CMK (cell line): Measurements from ENCODE around the gene RAB3IL1.
"Not testable (repeated sequence)": the region's sequence is repeated elsewhere in the genome, so short reads cannot be mapped to it uniquely, and the experiment has no call there.

ENCODE experiments used
- DNase-seq: peaks from one replicate; pipeline ENCODE4 v3.0.0-alpha.2; 2010; ENCODE audit warnings: low read depth

The RAB3IL1 gene

GRCh38 chr11:61885784-61886580, 31.4 kb downstream of the RAB3IL1 start:
- DNase-seq = no peak

DNA sequence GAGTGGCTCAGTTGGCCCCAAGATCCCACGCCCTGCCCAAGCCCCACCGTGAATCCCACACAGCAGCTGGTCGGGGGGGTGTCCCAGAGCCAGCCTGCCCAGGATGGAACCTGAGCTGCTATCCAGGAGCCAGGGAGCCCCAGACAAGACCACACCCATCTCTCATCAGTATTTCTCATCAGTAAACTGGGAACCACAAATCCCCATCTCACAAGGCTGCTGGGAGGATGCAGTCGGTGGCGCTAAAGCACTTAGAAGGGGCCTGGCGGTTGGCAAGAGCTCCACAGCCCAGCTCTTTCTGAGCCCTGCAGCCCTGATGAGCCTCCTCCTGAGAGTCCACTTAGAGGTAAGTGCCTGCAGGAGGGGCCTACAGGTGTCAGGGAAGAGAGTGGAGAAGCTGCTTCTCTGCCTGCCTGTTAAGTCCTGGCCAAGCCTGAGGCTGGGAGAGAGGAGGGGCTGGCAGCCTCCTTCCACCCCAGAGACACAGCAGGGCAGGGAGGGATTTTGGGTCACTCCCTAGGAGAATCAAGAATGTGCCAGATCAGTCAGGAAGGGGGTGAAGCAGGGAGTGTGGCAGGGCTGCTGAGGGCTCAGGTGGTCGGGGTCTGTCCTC, 32.1 kb downstream of the RAB3IL1 start:
- no peak for DNase-seq

- no peak for DNase-seq
Measured at GRCh38 chr11:61883947-61884346, 33.4 kb downstream of the RAB3IL1 start.

DNA sequence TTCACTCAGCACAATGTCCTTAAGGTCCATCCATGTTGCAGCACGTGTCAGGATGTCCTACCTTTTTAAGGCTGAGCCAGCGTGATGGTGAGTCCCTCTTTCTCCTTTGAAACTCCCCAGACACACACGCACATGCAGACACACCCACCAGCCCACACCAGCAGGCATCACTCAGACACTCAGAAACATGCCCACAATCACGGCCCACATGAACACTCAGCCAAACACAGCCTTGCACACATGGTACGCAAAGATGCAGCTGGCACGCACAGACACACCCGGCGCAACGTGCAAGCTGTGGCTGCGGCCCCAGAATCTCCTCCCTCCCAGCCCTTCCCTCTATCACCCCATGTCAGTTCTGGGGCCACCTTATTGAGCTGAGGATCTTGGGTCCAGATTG, 34.0 kb downstream of the RAB3IL1 start:
- DNase-seq = no peak

DNA sequence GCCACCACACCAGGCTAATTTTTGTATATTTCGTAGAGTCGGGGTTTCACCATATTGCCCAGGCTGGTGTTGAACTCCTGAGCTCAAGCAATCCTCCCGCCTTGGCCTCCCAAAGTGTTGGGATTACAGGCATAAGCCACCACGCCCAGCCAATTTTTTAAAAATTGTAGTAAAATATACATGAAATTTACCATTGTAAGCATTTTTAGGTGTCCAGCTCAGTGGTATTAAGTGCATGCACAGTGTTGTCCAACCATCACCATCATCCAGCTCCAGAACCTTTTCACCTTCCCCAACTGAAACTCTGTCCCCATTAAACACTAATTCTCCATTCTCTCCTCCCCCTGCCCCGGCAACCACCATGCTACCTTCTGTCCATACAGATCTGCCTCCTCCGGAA, 34.5 kb downstream of the RAB3IL1 start:
- DNase-seq = no peak

DNA sequence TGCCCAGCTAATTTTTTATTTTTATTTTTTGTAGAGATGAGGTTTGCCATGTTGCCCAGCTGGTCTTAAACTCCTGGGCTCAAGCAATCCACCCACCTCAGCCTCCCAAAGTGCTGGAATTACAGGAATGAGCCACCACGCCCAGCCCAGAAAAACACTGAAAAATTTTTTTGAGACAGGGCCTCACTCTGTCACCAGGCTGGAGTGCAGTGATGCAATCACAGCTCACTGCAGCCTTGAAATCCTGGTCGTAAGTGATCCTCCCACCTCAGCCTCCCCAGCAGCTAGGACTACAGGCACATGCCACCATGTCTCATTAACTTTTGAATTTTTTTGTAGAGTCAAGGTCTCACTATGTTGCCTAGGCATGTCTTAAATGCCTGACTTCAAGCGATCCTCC, 35.1 kb downstream of the RAB3IL1 start:
- not testable (repeated sequence) for DNase-seq

GRCh38 chr11:61881397-61881796, 36.0 kb downstream of the RAB3IL1 start:
- no peak for DNase-seq

DNA sequence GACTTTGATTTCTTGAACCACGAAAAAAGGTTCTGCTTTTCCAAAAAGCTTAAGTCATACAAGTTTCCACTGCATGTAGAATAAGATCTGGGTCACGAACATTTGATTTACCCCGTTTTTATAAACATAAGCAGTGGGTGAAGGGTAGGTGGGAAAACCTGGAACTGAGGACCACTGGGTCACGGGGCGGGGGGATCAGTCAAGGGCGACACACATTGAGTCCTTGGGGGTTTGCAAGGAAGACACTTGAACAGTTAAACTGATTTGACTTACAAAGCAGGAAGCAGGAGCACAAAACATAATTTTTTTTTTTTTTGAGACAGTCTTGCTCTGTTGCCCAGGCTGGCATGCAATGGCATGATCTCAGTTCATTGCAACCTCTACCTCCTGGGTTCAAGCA, 36.9 kb downstream of the RAB3IL1 start:
- no peak for DNase-seq

GRCh38 chr11:61880031-61880430, 37.3 kb downstream of the RAB3IL1 start:
- DNase-seq = no peak

GRCh38 chr11:61879152-61879551, 38.2 kb downstream of the RAB3IL1 start:
- no peak for DNase-seq

DNA sequence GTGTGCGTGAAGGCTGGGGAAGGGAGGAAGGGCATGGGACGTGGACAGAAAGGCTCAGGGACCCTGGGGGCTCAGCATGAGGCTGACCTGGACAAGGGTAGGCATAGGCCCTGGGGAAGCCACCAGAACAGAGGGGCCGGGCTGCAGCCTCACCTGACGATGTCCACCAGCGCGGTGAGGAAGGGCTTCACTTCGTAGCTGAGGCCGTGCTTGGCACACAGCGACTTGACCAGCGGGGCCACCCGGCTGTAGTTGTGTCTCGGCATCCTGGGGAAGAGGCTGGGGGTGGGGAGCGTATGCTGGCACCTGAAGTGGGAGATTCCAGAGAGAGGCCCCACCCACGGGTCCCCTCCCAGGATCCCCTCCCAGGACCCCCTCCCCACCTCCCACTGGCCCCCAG, 41.7 kb downstream of the RAB3IL1 start:
- no peak for DNase-seq

DNA sequence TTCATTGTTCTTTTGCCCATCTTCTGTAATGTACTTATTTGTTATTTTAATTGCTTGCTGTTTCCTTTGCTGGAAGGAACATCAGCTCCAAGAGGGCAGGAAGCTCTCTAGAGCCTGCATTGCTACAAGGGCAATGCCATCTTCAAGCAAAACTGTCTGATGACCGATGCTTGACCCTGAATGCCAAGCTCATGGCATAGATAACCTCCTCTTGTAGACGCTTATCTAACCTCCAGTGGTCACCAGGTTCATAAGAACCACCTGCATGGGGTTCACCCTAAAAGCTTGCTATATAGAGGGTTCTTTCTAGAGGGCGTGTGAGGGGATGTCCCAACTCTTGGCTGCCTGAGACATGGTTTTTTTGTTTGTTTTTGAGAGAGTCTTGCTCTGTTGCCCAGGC, 42.5 kb downstream of the RAB3IL1 start:
- no peak for DNase-seq

DNA sequence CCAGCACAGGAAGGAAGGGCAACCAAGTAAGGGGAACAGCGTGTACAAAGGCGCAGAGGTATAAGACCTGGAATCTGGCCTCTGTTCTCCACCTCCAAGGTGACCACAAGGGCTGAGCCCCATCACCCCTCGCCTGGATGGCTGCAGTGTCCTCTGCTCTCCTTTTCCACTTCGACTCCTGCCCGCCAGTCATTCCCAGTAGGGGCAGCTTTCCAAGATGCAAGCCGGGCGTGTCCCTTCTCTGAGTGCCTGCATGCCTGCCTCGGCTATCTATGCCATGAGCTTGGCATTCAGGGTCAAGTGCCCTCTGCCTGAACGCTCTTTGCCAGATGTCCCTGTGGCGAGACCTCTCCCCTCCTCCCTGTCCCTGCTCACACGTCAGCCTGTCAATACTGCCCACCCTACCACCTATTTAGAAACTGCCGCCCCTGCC, 43.0 kb downstream of the RAB3IL1 start:
- no peak for DNase-seq

GRCh38 chr11:61873588-61874376, 43.6 kb downstream of the RAB3IL1 start:
- DNase-seq = no peak

- DNase-seq = no peak
Measured at GRCh38 chr11:61872935-61873565, 44.3 kb downstream of the RAB3IL1 start.

DNA sequence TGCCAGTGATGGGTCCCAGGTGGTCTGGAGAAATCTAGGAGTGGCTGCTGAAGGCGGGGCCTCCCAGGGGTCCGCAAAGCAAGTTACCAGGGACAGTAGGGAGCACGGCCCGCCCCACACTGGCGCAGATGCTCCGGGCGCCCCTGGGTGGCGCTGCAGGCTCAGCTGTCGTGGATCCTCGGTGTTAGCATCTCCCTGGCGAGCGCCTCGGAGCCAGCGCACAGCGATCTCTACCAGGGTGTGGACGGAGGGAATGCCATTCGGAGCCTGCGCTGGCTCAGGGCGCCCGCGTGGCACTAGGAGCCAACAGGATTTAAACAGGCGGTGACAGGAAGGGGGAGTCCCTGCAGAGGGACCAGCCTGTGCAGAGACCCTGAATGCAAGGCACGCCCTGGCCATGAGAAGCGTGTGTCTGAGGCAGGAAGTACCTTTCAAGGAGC, 46.2 kb downstream of the RAB3IL1 start:
- no peak for DNase-seq

DNA sequence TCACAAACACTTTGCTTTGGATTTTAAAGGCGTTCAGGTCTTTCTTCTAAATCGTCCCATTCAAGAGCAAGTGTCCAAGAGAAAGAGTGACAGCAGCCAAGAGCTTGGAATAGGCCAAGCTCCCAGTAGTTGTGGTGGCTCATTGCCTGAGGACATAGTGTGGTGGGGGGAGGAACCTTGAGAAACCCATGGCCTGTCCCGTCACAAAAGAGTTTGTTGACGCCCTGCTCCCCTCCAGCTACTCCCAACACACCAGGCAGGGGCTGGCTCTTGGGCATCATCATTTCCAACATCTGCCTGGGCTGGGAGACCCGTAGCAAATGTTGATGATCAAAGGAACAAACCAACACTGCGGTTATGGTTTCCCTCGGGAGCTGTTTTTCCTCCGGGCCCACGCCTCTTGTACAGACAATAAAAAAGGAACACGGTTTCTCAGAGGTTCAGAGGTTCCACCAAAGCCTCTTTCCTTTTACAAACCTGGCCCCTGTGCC, 46.8 kb downstream of the RAB3IL1 start:
- no peak for DNase-seq

DNA sequence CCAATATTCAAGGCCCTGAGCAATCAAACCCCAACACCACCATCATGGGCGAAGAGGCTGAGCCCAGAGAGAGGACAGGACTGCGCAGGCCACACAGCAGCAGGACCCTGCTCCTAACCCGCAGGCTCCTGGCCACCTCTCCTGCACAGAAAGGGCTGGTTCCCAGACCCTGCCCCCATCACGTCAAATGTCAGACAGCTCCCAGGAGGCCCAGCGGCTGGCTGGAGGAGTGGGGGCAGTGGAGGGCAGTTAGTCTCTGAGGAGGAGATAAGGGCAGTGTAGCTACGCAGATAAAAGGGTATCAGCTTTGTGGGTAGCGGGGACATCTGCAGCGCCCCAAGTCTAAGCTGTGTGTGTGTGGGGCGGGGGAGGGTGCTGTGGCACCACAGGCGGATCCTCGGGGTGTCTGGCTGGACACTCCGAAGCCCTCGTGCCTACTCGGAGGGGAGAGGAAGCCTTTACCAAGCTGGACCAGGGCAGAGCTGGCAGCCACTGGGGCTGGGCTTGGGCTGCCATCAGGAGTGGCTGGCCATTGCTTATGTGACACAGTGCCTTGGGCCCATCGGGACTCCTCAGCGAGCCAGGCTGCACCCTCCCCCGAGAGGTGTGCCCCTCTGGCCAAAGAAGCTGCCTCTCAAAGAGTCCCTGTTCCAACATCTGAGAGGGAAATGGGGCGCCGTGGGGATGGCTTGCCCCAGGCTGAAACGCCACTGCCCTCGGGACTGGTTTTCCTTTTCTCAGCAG, 47.5 kb downstream of the RAB3IL1 start:
- DNase-seq = peak; percentile 84

GRCh38 chr11:61869429-61869707, 48.0 kb downstream of the RAB3IL1 start:
- DNase-seq = no peak

- DNase-seq = no peak
Measured at GRCh38 chr11:61868571-61869428, 48.6 kb downstream of the RAB3IL1 start.

- no peak for DNase-seq
Measured at GRCh38 chr11:61866958-61867343, 50.4 kb downstream of the RAB3IL1 start.
